Measurements from ENCODE around the gene MED12L. TPM values are rescaled to one million over a fixed set of nuclear protein-coding genes. Genes with fewer than 3 reads are reported as not detected.

MED12L gene
- total RNA-seq, 1 donor: 2.2 TPM

- no peak overlapping the region for H2AFZ ChIP-seq (ENCODE audit: low read length)
- H3K4me1 ChIP-seq (ENCODE audit: insufficient read depth, low read length): no peaks in the 10 kb centered on the region
- no peak overlapping the region for H3K27ac ChIP-seq (ENCODE audit: low read depth, low read length)
- H4K20me1 ChIP-seq (ENCODE audit: insufficient read depth, low read length): no peaks in the 10 kb centered on the region
- no peak for TF ChIP-seq CTCF (IDR thresholded peaks at IDR 0.05; ENCODE audit: extremely low read depth, low read depth, low read length)
- no peak overlapping the region for H3K4me2 ChIP-seq (ENCODE audit: insufficient read depth, low read length)
- no peaks in the 10 kb centered on the region for H3K36me3 ChIP-seq (ENCODE audit: insufficient read depth, low read length)
- no peak overlapping the region for H3K4me3 ChIP-seq (ENCODE audit: insufficient read depth, low read length)
- H3K27me3 ChIP-seq (ENCODE audit: insufficient read depth, low read length): no peaks in the 10 kb centered on the region
- H3K79me2 ChIP-seq (ENCODE audit: insufficient read depth, low read length): no peaks in the 10 kb centered on the region
- DNase-seq (ENCODE audit: insufficient read length, low spot score, missing footprints): no peak
- no peaks in the 10 kb centered on the region for H3K9me3 ChIP-seq (ENCODE audit: low read depth, low read length)
Observed at GRCh38 chr3:151452841-151453240, 367.4 kb downstream of the MED12L start.

GRCh38 chr3:151456065-151456464, 370.6 kb downstream of the MED12L start:
- Histone ChIP-seq H3K4me1 (ENCODE audit: insufficient read depth, low read length) (no peaks in the 10 kb centered on the region), H4K20me1 (ENCODE audit: insufficient read depth, low read length) (no peaks in the 10 kb centered on the region), H3K4me3 (ENCODE audit: insufficient read depth, low read length) (no peak overlapping the region), H3K79me2 (ENCODE audit: insufficient read depth, low read length) (no peaks in the 10 kb centered on the region), H3K4me2 (ENCODE audit: insufficient read depth, low read length) (no peak overlapping the region), H2AFZ (ENCODE audit: low read length) (no peak overlapping the region), H3K27me3 (ENCODE audit: insufficient read depth, low read length) (peaks cover 25% of the 10 kb centered on the region), H3K27ac (ENCODE audit: low read depth, low read length) (no peak overlapping the region), H3K9me3 (ENCODE audit: low read depth, low read length) (no peaks in the 10 kb centered on the region), H3K36me3 (ENCODE audit: insufficient read depth, low read length) (no peaks in the 10 kb centered on the region)
- TF ChIP-seq CTCF (IDR thresholded peaks at IDR 0.05; ENCODE audit: extremely low read depth, low read depth, low read length): no peak
- DNase-seq (ENCODE audit: insufficient read length, low spot score, missing footprints): no peak

- no peaks in the 10 kb centered on the region for H3K9me3 ChIP-seq (ENCODE audit: low read depth, low read length)
- H3K4me2 ChIP-seq (ENCODE audit: insufficient read depth, low read length): no peak overlapping the region
- H3K4me3 ChIP-seq (ENCODE audit: insufficient read depth, low read length): no peak overlapping the region
- H3K79me2 ChIP-seq (ENCODE audit: insufficient read depth, low read length): no peaks in the 10 kb centered on the region
- peaks cover 50% of the 10 kb centered on the region for H3K27me3 ChIP-seq (ENCODE audit: insufficient read depth, low read length)
- no peaks in the 10 kb centered on the region for H3K4me1 ChIP-seq (ENCODE audit: insufficient read depth, low read length)
- H3K36me3 ChIP-seq (ENCODE audit: insufficient read depth, low read length): no peaks in the 10 kb centered on the region
- no peak for TF ChIP-seq CTCF (IDR thresholded peaks at IDR 0.05; ENCODE audit: extremely low read depth, low read depth, low read length)
- no peak for DNase-seq (ENCODE audit: insufficient read length, low spot score, missing footprints)
- H4K20me1 ChIP-seq (ENCODE audit: insufficient read depth, low read length): no peaks in the 10 kb centered on the region
- H2AFZ ChIP-seq (ENCODE audit: low read length): no peak overlapping the region
- H3K27ac ChIP-seq (ENCODE audit: low read depth, low read length): no peak overlapping the region
Observed at GRCh38 chr3:151459358-151459757, 373.9 kb downstream of the MED12L start.

- Histone ChIP-seq H3K27me3 (ENCODE audit: insufficient read depth, low read length) (peaks cover 59% of the 10 kb centered on the region), H3K4me3 (ENCODE audit: insufficient read depth, low read length) (peak overlapping the region; percentile 68), H3K4me1 (ENCODE audit: insufficient read depth, low read length) (no peaks in the 10 kb centered on the region), H3K79me2 (ENCODE audit: insufficient read depth, low read length) (no peaks in the 10 kb centered on the region), H2AFZ (ENCODE audit: low read length) (no peak overlapping the region), H3K4me2 (ENCODE audit: insufficient read depth, low read length) (peak overlapping the region; percentile 70), H3K27ac (ENCODE audit: low read depth, low read length) (no peak overlapping the region), H3K9me3 (ENCODE audit: low read depth, low read length) (no peaks in the 10 kb centered on the region), H3K36me3 (ENCODE audit: insufficient read depth, low read length) (no peaks in the 10 kb centered on the region), H4K20me1 (ENCODE audit: insufficient read depth, low read length) (no peaks in the 10 kb centered on the region)
- TF ChIP-seq CTCF (IDR thresholded peaks at IDR 0.05; ENCODE audit: extremely low read depth, low read depth, low read length): no peak
- DNase-seq (ENCODE audit: insufficient read length, low spot score, missing footprints): no peak
Observed at GRCh38 chr3:151460228-151460627, 374.8 kb downstream of the MED12L start.
